ENCODE data around the gene PARD3. TPM values are rescaled to one million over a fixed set of nuclear protein-coding genes. Genes with fewer than 3 reads are reported as not detected.
"Not testable (repeated sequence)": the region's sequence is repeated elsewhere in the genome, so short reads cannot be mapped to it uniquely, and the experiment has no call there.

The PARD3 gene
- total RNA-seq, 4 donors from 2014 or later = 150 to 172 (median 165) TPM

- DNase-seq (ENCODE audit: low spot score in 2 of 2) = no peak
- intact Hi-C loops (cut with DNase I; ENCODE audit: low total_unique reads) = no loop called here
- no peak overlapping the region for H3K4me3 ChIP-seq (ENCODE audit: low read depth, poor library complexity, severe bottlenecking)
- TF ChIP-seq CTCF (IDR thresholded peaks at IDR 0.05) (no peak), POLR2A (IDR thresholded peaks at IDR 0.05) (no peak)
- WGBS, 2 donors = 77 to 78% methylated on average over 2 of the region's 2 CpGs
Observed at GRCh38 chr10:34396663-34397062, 418.4 kb downstream of the PARD3 start.

- intact Hi-C loops (cut with DNase I; ENCODE audit: low total_unique reads) = no loop called here
- H3K4me3 ChIP-seq (ENCODE audit: low read depth, poor library complexity, severe bottlenecking) = no peak overlapping the region
- no peak for DNase-seq (ENCODE audit: low spot score in 2 of 2)
- TF ChIP-seq POLR2A (IDR thresholded peaks at IDR 0.05) = no peak
- no peak for TF ChIP-seq CTCF (IDR thresholded peaks at IDR 0.05)
Observed at GRCh38 chr10:34392641-34393170, 422.4 kb downstream of the PARD3 start.

GRCh38 chr10:34391168-34391567, 423.9 kb downstream of the PARD3 start:
- intact Hi-C loops (cut with DNase I; ENCODE audit: low total_unique reads); H3K4me3 ChIP-seq (ENCODE audit: low read depth, poor library complexity, severe bottlenecking); DNase-seq (ENCODE audit: low spot score in 2 of 2): not testable (repeated sequence)
- WGBS, 2 donors = 90% methylated on average over 3 of the region's 3 CpGs

- WGBS, 2 donors = 93 to 94% methylated on average over 3 of the region's 3 CpGs
Observed at GRCh38 chr10:34389801-34390200, 425.3 kb downstream of the PARD3 start.

GRCh38 chr10:34386921-34387320, 428.2 kb downstream of the PARD3 start:
- H3K4me3 ChIP-seq (ENCODE audit: low read depth, poor library complexity, severe bottlenecking) = no peak overlapping the region
- no peak for DNase-seq (ENCODE audit: low spot score in 2 of 2)
- intact Hi-C loops (cut with DNase I; ENCODE audit: low total_unique reads) = no loop called here
- no peak for TF ChIP-seq CTCF (IDR thresholded peaks at IDR 0.05)
- TF ChIP-seq POLR2A (IDR thresholded peaks at IDR 0.05) = no peak
- WGBS, 2 donors = 88 to 95% methylated on average over 3 of the region's 3 CpGs

More at GRCh38 chr10:34389801-34390200, 425.3 kb downstream of the PARD3 start:
- H3K4me3 ChIP-seq (ENCODE audit: low read depth, poor library complexity, severe bottlenecking) = no peak overlapping the region
- TF ChIP-seq POLR2A (IDR thresholded peaks at IDR 0.05) (no peak), CTCF (IDR thresholded peaks at IDR 0.05) (no peak)
- DNase-seq (ENCODE audit: low spot score in 2 of 2) = no peak
- intact Hi-C loops (cut with DNase I; ENCODE audit: low total_unique reads) = no loop called here

- WGBS, 2 donors = 82 to 84% methylated on average over 4 of the region's 4 CpGs
- TF ChIP-seq CTCF (IDR thresholded peaks at IDR 0.05) = no peak
- TF ChIP-seq POLR2A (IDR thresholded peaks at IDR 0.05) = no peak
- no peak for DNase-seq (ENCODE audit: low spot score in 2 of 2)
- H3K4me3 ChIP-seq (ENCODE audit: low read depth, poor library complexity, severe bottlenecking) = no peak overlapping the region
- intact Hi-C loops (cut with DNase I; ENCODE audit: low total_unique reads) = no loop called here
Observed at GRCh38 chr10:34384372-34384771, 430.7 kb downstream of the PARD3 start.
